SKM-1 treated with dmso at 0.1 percent for 144 hours (cell line): Measurements from ENCODE around the gene HOPX.
"Not testable (repeated sequence)": the region's sequence is repeated elsewhere in the genome, so short reads cannot be mapped to it uniquely, and the experiment has no call there.

ENCODE experiments used
- DNase-seq: peaks from one replicate; lab custom pipeline; 2025; ENCODE audit not compliant: unreplicated experiment; lab: John Stamatoyannopoulos, UW

Gene HOPX

GRCh38 chr4:56655627-56656345 lies 25.3 kb downstream of the HOPX start:
- no peak for DNase-seq

- no peak for DNase-seq
Observed at GRCh38 chr4:56655209-56655626, 25.9 kb downstream of the HOPX start.

- no peak for DNase-seq
Observed at GRCh38 chr4:56654238-56654632, 26.9 kb downstream of the HOPX start.

- no peak for DNase-seq
Observed at GRCh38 chr4:56653461-56654237, 27.4 kb downstream of the HOPX start.

GRCh38 chr4:56652196-56652595 lies 28.9 kb downstream of the HOPX start:
- DNase-seq = no peak

- no peak for DNase-seq
Observed at GRCh38 chr4:56651056-56651350, 30.1 kb downstream of the HOPX start.

GRCh38 chr4:56650262-56651055 lies 30.6 kb downstream of the HOPX start:
- no peak for DNase-seq

- no peak for DNase-seq
Observed at GRCh38 chr4:56649445-56650261, 31.4 kb downstream of the HOPX start.

- no peak for DNase-seq
Observed at GRCh38 chr4:56648824-56649151, 32.3 kb downstream of the HOPX start.

GRCh38 chr4:56648021-56648823 lies 32.9 kb downstream of the HOPX start:
- no peak for DNase-seq

- DNase-seq = no peak
Observed at GRCh38 chr4:56646341-56646740, 34.8 kb downstream of the HOPX start.

- DNase-seq = no peak
Observed at GRCh38 chr4:56643596-56643995, 37.5 kb downstream of the HOPX start.

- DNase-seq = no peak
Observed at GRCh38 chr4:56641494-56642051, 39.5 kb downstream of the HOPX start.

GRCh38 chr4:56640621-56641493 lies 40.2 kb downstream of the HOPX start:
- DNase-seq = no peak

- no peak for DNase-seq
Observed at GRCh38 chr4:56637791-56638190, 43.3 kb downstream of the HOPX start.

- no peak for DNase-seq
Observed at GRCh38 chr4:56637154-56637553, 43.9 kb downstream of the HOPX start.

- DNase-seq = not testable (repeated sequence)
Observed at GRCh38 chr4:56634954-56635353, 46.1 kb downstream of the HOPX start.

- DNase-seq = no peak
Observed at GRCh38 chr4:56633486-56633885, 47.6 kb downstream of the HOPX start.
